Gastroesophageal sphincter (tissue), 4 donors: ENCODE data around the gene TIMD4. TPM values are rescaled to one million over a fixed set of nuclear protein-coding genes. Genes with fewer than 3 reads are reported as not detected.

Experiments
- ATAC-seq: fragments of 150-250 bp; one replicate; pipeline ENCODE4 v1.9.1; 2016; ENCODE audit warnings: mild to moderate bottlenecking, moderate library complexity
- H3K27ac ChIP-seq, 4 donors: fragments of 200-600 bp; sonication (generic) in 3 of 4; 1 replicate in 3 of 4; 2 replicates in 1 of 4; pipeline ENCODE4 v1.5.1; 2016 to 2019
- H3K27me3 ChIP-seq: fragments of 200-600 bp; sonication (generic); one replicate; pipeline ENCODE4 v1.5.1; 2019
- H3K36me3 ChIP-seq, 2 donors: fragments of 200-600 bp; sonication (generic); one replicate each; pipeline ENCODE4 v1.5.1; 2019; ENCODE audit warnings: control low read depth in 1 of 2
- H3K4me1 ChIP-seq, 3 donors: fragments of 200-600 bp; sonication (generic); 1 replicate in 2 of 3; 2 replicates in 1 of 3; pipeline ENCODE4 v1.5.1; 2016 to 2019; ENCODE audit warnings: control low read depth in 2 of 3
- H3K4me3 ChIP-seq, 2 donors: fragments of 200-600 bp; sonication (generic); one replicate each; pipeline ENCODE4 v1.5.1; 2019; ENCODE audit warnings: mild to moderate bottlenecking in 1 of 2, moderate library complexity in 1 of 2
- H3K9me3 ChIP-seq, 3 donors: fragments of 200-600 bp; sonication (generic); one replicate each; pipeline ENCODE4 v1.5.1; 2017 to 2019; ENCODE audit warnings: control low read depth in 2 of 3
- EP300 ChIP-seq: sonication (generic); formaldehyde crosslinking; IDR thresholded peaks from one replicate; pipeline ENCODE4 v1.6.1; 2017; ENCODE audit warnings: antibody characterized with exemption, mild to moderate bottlenecking
- POLR2A ChIP-seq, 2 donors: fragments of 450-650 bp; IDR thresholded peaks; one replicate each; pipeline ENCODE4 v1.6.1; 2017; ENCODE audit warnings: antibody characterized with exemption in 2 of 2, mild to moderate bottlenecking in 2 of 2, moderate library complexity in 1 of 2
- POLR2AphosphoS5 ChIP-seq: sonication (generic); formaldehyde crosslinking; IDR thresholded peaks from one replicate; pipeline ENCODE4 v1.6.1; 2017; ENCODE audit warnings: antibody characterized with exemption
- WGBS, 2 donors: methylation state at CpG; one replicate each; pipeline ENCODE4 v1.1.5; 2018; ENCODE audit warnings: low coverage in 1 of 2; 5-methylcytosine and 5-hydroxymethylcytosine counted together
- total RNA-seq, 4 donors: library from RNA; depleted of rRNA; stranded (reverse); fragments of >200 nt; gene quantifications; one replicate each; pipeline ENCODE4 v1.1.0, GENCODE V29; 2016
- TF ChIP-seq, protein P1 (sequence below), 4 experiments: fragments of 200-600 bp in 2 of 4; fragments of 450-650 bp in 2 of 4; sonication (generic) in 1 of 4; IDR thresholded peaks; one replicate each; pipeline ENCODE4 v1.5.1; 2017 to 2019; ENCODE audit warnings: antibody characterized with exemption in 4 of 4, mild to moderate bottlenecking in 2 of 4, moderate library complexity in 2 of 4

TIMD4 gene
- total RNA-seq, 4 donors from 2014 or later = 0.67 to 1.2 TPM; not detected in 2

GRCh38 chr5:156918311-156918845 lies 44.6 kb downstream of the TIMD4 start:
- WGBS, 2 donors = 82 to 93% methylated on average over 7 of the region's 8 CpGs
- ATAC-seq = no peak
- H3K36me3 ChIP-seq = no peaks in the 10 kb centered on the region
- H3K27ac ChIP-seq = no peak overlapping the region
- no peaks in the 10 kb centered on the region for H3K4me1 ChIP-seq
- H3K27me3 ChIP-seq = no peaks in the 10 kb centered on the region
- H3K4me3 ChIP-seq = no peak overlapping the region
- no peaks in the 10 kb centered on the region for H3K9me3 ChIP-seq
- TF ChIP-seq POLR2AphosphoS5 = no peak
- no peak for TF ChIP-seq POLR2A (IDR thresholded peaks at IDR 0.05)
- no peak for TF ChIP-seq EP300
- TF ChIP-seq, protein P1, sequence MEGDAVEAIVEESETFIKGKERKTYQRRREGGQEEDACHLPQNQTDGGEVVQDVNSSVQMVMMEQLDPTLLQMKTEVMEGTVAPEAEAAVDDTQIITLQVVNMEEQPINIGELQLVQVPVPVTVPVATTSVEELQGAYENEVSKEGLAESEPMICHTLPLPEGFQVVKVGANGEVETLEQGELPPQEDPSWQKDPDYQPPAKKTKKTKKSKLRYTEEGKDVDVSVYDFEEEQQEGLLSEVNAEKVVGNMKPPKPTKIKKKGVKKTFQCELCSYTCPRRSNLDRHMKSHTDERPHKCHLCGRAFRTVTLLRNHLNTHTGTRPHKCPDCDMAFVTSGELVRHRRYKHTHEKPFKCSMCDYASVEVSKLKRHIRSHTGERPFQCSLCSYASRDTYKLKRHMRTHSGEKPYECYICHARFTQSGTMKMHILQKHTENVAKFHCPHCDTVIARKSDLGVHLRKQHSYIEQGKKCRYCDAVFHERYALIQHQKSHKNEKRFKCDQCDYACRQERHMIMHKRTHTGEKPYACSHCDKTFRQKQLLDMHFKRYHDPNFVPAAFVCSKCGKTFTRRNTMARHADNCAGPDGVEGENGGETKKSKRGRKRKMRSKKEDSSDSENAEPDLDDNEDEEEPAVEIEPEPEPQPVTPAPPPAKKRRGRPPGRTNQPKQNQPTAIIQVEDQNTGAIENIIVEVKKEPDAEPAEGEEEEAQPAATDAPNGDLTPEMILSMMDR (IDR thresholded peaks at IDR 0.05) = no peak

GRCh38 chr5:156914371-156914737 lies 48.7 kb downstream of the TIMD4 start:
- no peak for ATAC-seq
- Histone ChIP-seq H3K27me3 (no peaks in the 10 kb centered on the region), H3K4me1 (no peaks in the 10 kb centered on the region), H3K36me3 (no peaks in the 10 kb centered on the region), H3K9me3 (no peaks in the 10 kb centered on the region), H3K4me3 (no peak overlapping the region), H3K27ac (no peak overlapping the region)
- TF ChIP-seq POLR2A (IDR thresholded peaks at IDR 0.05) (no peak), EP300 (no peak), POLR2AphosphoS5 (no peak)
- TF ChIP-seq, protein P1 (IDR thresholded peaks at IDR 0.05) = no peak
- WGBS, 2 donors = 87 to 89% methylated on average over 2 of the region's 2 CpGs

DNA sequence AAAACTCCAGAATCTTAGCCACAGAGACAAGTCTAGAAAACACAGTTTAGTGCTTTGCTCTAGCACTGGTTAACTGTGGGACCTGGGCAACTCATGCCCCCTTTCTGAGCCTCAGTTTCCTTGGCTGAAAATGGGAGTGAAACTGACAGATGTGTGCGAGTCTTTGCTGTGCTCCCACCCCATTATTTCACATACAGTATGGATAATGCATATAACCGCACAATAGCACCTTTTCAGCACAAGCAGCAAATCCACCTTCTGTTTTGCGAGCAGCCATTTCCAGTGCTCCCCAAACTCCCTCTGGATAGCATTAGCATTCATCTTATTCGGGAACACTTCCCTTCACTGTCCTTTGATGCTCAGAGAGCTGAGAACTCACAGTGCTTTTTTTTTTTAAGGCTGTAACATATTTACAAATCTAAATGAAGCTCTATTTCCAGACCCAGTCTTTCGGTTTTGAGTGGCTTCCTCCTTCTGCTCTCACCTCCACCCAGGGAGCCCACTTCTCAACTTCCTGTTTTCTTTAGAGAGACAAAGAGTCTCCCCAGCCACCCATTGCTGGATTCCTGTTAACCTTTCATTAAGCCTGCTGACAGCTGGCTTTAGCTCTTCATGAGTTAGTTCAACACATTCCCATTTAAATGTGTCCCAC lies 49.2 kb downstream of the TIMD4 start:
- TF ChIP-seq POLR2AphosphoS5 (no peak), EP300 (no peak), POLR2A (IDR thresholded peaks at IDR 0.05) (no peak)
- TF ChIP-seq, protein P1 (IDR thresholded peaks at IDR 0.05) = no peak

GRCh38 chr5:156913355-156913718 lies 49.7 kb downstream of the TIMD4 start:
- H3K4me1 ChIP-seq = no peaks in the 10 kb centered on the region
- no peaks in the 10 kb centered on the region for H3K9me3 ChIP-seq
- H3K27me3 ChIP-seq = no peaks in the 10 kb centered on the region
- no peak for ATAC-seq
- WGBS, 2 donors = 74% methylated on average over 3 of the region's 3 CpGs; no CpG with 5 or more reads in 1 of the 2 donors
- H3K4me3 ChIP-seq = no peak overlapping the region
- H3K27ac ChIP-seq = no peak overlapping the region
- no peaks in the 10 kb centered on the region for H3K36me3 ChIP-seq
- TF ChIP-seq POLR2A (IDR thresholded peaks at IDR 0.05) (no peak), POLR2AphosphoS5 (no peak), EP300 (no peak)
- TF ChIP-seq, protein P1 (IDR thresholded peaks at IDR 0.05) = no peak

More for the DNA sequence above, 49.2 kb downstream of the TIMD4 start:
- Histone ChIP-seq H3K9me3 (no peaks in the 10 kb centered on the region), H3K27ac (no peak overlapping the region), H3K36me3 (no peaks in the 10 kb centered on the region), H3K27me3 (no peaks in the 10 kb centered on the region), H3K4me3 (no peak overlapping the region), H3K4me1 (no peaks in the 10 kb centered on the region)
- ATAC-seq = no peak
- WGBS, 2 donors = 45 to 47% methylated on average over 5 of the region's 5 CpGs

DNA sequence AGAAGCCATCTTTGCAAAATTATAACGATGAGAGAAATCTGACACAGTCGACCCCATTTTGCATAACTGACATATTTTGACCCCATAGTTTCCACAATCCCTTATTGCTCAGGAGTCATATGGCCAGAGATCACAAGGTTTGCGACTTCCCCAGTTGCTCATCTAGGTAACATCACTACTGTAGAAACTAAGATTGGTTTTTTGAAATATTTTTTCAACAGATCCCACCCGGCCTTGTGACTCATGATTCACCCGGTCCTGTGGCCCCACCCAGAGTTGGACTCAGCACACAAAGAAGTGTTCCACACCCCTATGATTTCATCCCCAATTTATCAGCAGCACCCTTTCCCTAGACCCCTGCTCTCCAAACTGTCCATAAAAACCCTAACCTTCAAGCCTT lies 50.2 kb downstream of the TIMD4 start:
- Histone ChIP-seq H3K4me3 (no peak overlapping the region), H3K9me3 (no peaks in the 10 kb centered on the region), H3K4me1 (no peaks in the 10 kb centered on the region), H3K36me3 (no peaks in the 10 kb centered on the region), H3K27ac (no peak overlapping the region), H3K27me3 (no peaks in the 10 kb centered on the region)
- no peak for TF ChIP-seq POLR2A (IDR thresholded peaks at IDR 0.05)
- TF ChIP-seq, protein P1 (IDR thresholded peaks at IDR 0.05) = no peak
- TF ChIP-seq EP300 = no peak
- no peak for TF ChIP-seq POLR2AphosphoS5
- no peak for ATAC-seq
- 78 to 89% methylated on average over 5 of the region's 5 CpGs for WGBS, 2 donors
